ENCODE data around the gene PLAAT5.
"Not testable (repeated sequence)": the region's sequence is repeated elsewhere in the genome, so short reads cannot be mapped to it uniquely, and the experiment has no call there.

Gene PLAAT5

GRCh38 chr11:63476618-63477017, 14.3 kb downstream of the PLAAT5 start:
- DNase-seq: no peak

- no peak for DNase-seq
These were observed 18.6 kb downstream of the PLAAT5 start for GRCh38 chr11:63472372-63472771.

- no peak for DNase-seq
These were observed 20.7 kb downstream of the PLAAT5 start for GRCh38 chr11:63470311-63470710.

- DNase-seq: no peak
These were observed 28.8 kb downstream of the PLAAT5 start for GRCh38 chr11:63462137-63462536.

GRCh38 chr11:63459586-63459985, 31.4 kb downstream of the PLAAT5 start:
- DNase-seq: no peak

- DNase-seq: no peak
These were observed 42.3 kb downstream of the PLAAT5 start for GRCh38 chr11:63448646-63449045.

- DNase-seq: no peak
These were observed 45.2 kb downstream of the PLAAT5 start for GRCh38 chr11:63445720-63446119.

- DNase-seq: no peak
These were observed 45.8 kb downstream of the PLAAT5 start for GRCh38 chr11:63445118-63445517.

GRCh38 chr11:63444160-63444559, 46.8 kb downstream of the PLAAT5 start:
- DNase-seq: no peak

- no peak for DNase-seq
These were observed 47.3 kb downstream of the PLAAT5 start for GRCh38 chr11:63443714-63444113.

- DNase-seq: not testable (repeated sequence)
These were observed 55.1 kb downstream of the PLAAT5 start for GRCh38 chr11:63435831-63436230.

GRCh38 chr11:63435351-63435750, 55.6 kb downstream of the PLAAT5 start:
- DNase-seq: not testable (repeated sequence)

- not testable (repeated sequence) for DNase-seq
These were observed 60.2 kb downstream of the PLAAT5 start for GRCh38 chr11:63430731-63431130.

GRCh38 chr11:63427971-63428508, 62.9 kb downstream of the PLAAT5 start:
- DNase-seq: no peak

- DNase-seq: no peak
These were observed 73.7 kb downstream of the PLAAT5 start for GRCh38 chr11:63417174-63417852.

Data from cortex of kidney (tissue), 1 donor.